K562 (cell line): ENCODE measurements around the gene LARP4B. TPM values are rescaled to one million over a fixed set of nuclear protein-coding genes. Genes with fewer than 3 reads are reported as not detected.

Experiments
- ATAC-seq: fragments of 200-7000 bp; cut with Tn5 transposase; 3 replicates; pipeline ENCODE4 v1.9.1; 2020; ENCODE audit warnings: moderate library complexity
- BruUV-seq: library from RNA; stranded (reverse); fragments of 400-500 nt; replicated peaks from 2 replicates; lab custom pipeline; 2021; lab: Mats Ljungman, UMichigan
- CTCF ChIA-PET: fragments of 300-600 bp; formaldehyde crosslinking; extraction: SDS; loops from one replicate; lab custom pipeline; 2021; ENCODE audit warnings: low intra/inter-chr PET ratio; lab: Yijun Ruan, JAX
- POLR2A ChIA-PET: fragments of 300-600, 350-650 bp; sonication (Branson Sonifier 250); formaldehyde crosslinking; extraction: SDS; loops from one replicate; lab custom pipeline; 2021; ENCODE audit warnings: antibody characterized with exemption, inconsistent platforms; lab: Yijun Ruan, JAX
- DNase-seq, 4 experiments: peaks; one replicate each; pipeline versions ENCODE4 v3.0.0 to v3.0.0-alpha.2; 2011 to 2018; ENCODE audit warnings: low spot score in 3 of 4, mixed read lengths in 3 of 4; ENCODE audit errors: extremely low read depth in 1 of 4
- FAIRE-seq: peaks from 2 replicates; lab custom pipeline; 2011; peaks lifted over from hg19 to GRCh38; lab: Jason Lieb, UNC
- H2AFZ ChIP-seq: 2 replicates; pipeline ENCODE4 v1.6.0; 2011; ENCODE audit warnings: low read depth, low read length, control low read depth, inconsistent platforms
- H3K27ac ChIP-seq: fragments of 200-600 bp; 3 replicates; pipeline ENCODE4 v1.8.0; 2011; ENCODE audit warnings: low read depth, mild to moderate bottlenecking, control low read depth, inconsistent platforms, low read length, moderate library complexity, mixed read lengths; ENCODE audit errors: extremely low read depth
- H3K27me3 ChIP-seq, 2 experiments: fragments of 300-600 bp in 1 of 2; 2 replicates in 1 of 2; 3 replicates in 1 of 2; pipeline versions ENCODE4 v1.6.0 to v1.8.0; 2011; ENCODE audit warnings: inconsistent platforms in 2 of 2, low read length in 2 of 2, mild to moderate bottlenecking in 1 of 2, mixed read lengths in 1 of 2, moderate library complexity in 1 of 2; ENCODE audit not compliant: control insufficient read depth in 2 of 2, insufficient read depth in 2 of 2
- H3K36me3 ChIP-seq: fragments of 300-600 bp; 3 replicates; pipeline ENCODE4 v1.8.0; 2011; ENCODE audit warnings: mild to moderate bottlenecking, low read length, inconsistent platforms; ENCODE audit not compliant: control insufficient read depth, insufficient read depth
- H3K4me1 ChIP-seq, 2 experiments: fragments of 200-600 bp in 1 of 2; replicated peaks in 1 of 2; 2 replicates in 1 of 2; 3 replicates in 1 of 2; pipeline versions ENCODE4 v1.5.1 to v1.8.0; 2011; ENCODE audit warnings: inconsistent platforms in 2 of 2, low read length in 2 of 2, mild to moderate bottlenecking in 1 of 2, mixed read lengths in 1 of 2, moderate library complexity in 1 of 2; ENCODE audit not compliant: control insufficient read depth in 2 of 2, insufficient read depth in 2 of 2
- H3K4me2 ChIP-seq: 2 replicates; pipeline ENCODE4 v1.6.1; 2011; ENCODE audit warnings: low read length, control low read depth, inconsistent platforms, mixed read lengths; ENCODE audit not compliant: insufficient read depth
- H3K4me3 ChIP-seq: fragments of 200-600 bp; sonication (generic), shearing (Covaris generic); 2 replicates; pipeline ENCODE4 v1.5.1; 2016; ENCODE audit warnings: control low read depth, inconsistent platforms
- H3K79me2 ChIP-seq: fragments of 200-600 bp; 3 replicates; pipeline ENCODE4 v1.8.0; 2011; ENCODE audit warnings: low read length, inconsistent platforms; ENCODE audit not compliant: control insufficient read depth, insufficient read depth
- H3K9ac ChIP-seq, 2 experiments: 2 replicates each; pipeline versions ENCODE4 v1.6.0 to v1.6.1; 2011; ENCODE audit warnings: low read depth in 2 of 2, low read length in 2 of 2, control low read depth in 1 of 2, inconsistent platforms in 1 of 2, mild to moderate bottlenecking in 1 of 2, mixed read lengths in 1 of 2; ENCODE audit not compliant: insufficient read depth in 1 of 2
- H3K9me1 ChIP-seq: one replicate; pipeline ENCODE4 v1.6.0; 2011; ENCODE audit warnings: inconsistent platforms, mild to moderate bottlenecking, low read length, moderate library complexity; ENCODE audit not compliant: control insufficient read depth, insufficient read depth
- H3K9me3 ChIP-seq: replicated peaks from 2 replicates; pipeline ENCODE4 v1.5.1; 2011; ENCODE audit warnings: low read depth, low read length, inconsistent platforms; ENCODE audit not compliant: control insufficient read depth, insufficient read depth
- H4K20me1 ChIP-seq: replicated peaks from 2 replicates; pipeline ENCODE4 v1.6.1; 2011; ENCODE audit warnings: low read length, inconsistent platforms, mixed read lengths; ENCODE audit not compliant: control insufficient read depth, insufficient read depth
- CBX2 ChIP-seq: fragments of 200-600 bp; sonication (generic); IDR thresholded peaks from one replicate; pipeline ENCODE4 v1.6.1; 2012; ENCODE audit warnings: mild to moderate bottlenecking, low read length, inconsistent platforms; ENCODE audit not compliant: insufficient read depth, poor library complexity, severe bottlenecking
- HMBOX1 ChIP-seq: sonication (generic); IDR thresholded peaks from 2 replicates; pipeline ENCODE4 v1.6.1; 2016
- NCOA2 ChIP-seq, 2 experiments: fragments of 450-650 bp; IDR thresholded peaks; 2 replicates each; pipeline ENCODE4 v1.6.1; 2018; ENCODE audit warnings: mild to moderate bottlenecking in 2 of 2, moderate library complexity in 1 of 2; ENCODE audit not compliant: partially characterized antibody in 2 of 2
- NKRF ChIP-seq: fragments of 450-650 bp; IDR thresholded peaks from 2 replicates; pipeline ENCODE4 v1.6.1; 2016; ENCODE audit warnings: borderline replicate concordance
- RCOR1 ChIP-seq, 2 experiments: IDR thresholded peaks; 2 replicates each; pipeline ENCODE4 v1.6.1; 2012; ENCODE audit warnings: low read depth in 2 of 2, low read length in 2 of 2, borderline replicate concordance in 1 of 2, improper control_type of control experiment in 1 of 2
- SRF ChIP-seq, 2 experiments: fragments of 250-450, 450-650 bp in 1 of 2; sonication (Bioruptor Pico) in 1 of 2; sonication (generic) in 1 of 2; formaldehyde crosslinking; IDR thresholded peaks; 2 replicates each; pipeline versions ENCODE4 v1.5.0 to v1.5.1; 2020 to 2022; ENCODE audit warnings: mild to moderate bottlenecking in 1 of 2, missing genetic modification reagents in 1 of 2
- SRSF1 ChIP-seq: fragments of 200-400 bp; formaldehyde crosslinking; IDR thresholded peaks from 2 replicates; pipeline ENCODE4 v1.6.1; 2017; ENCODE audit warnings: mild to moderate bottlenecking, low read depth, low read length, moderate library complexity
- ZNF146 ChIP-seq: IDR thresholded peaks from one replicate; pipeline ENCODE4 v1.6.1; 2018; ENCODE audit warnings: missing compliant biosample characterization; ENCODE audit not compliant: unreplicated experiment
- ZNF184 ChIP-seq: sonication (generic); formaldehyde crosslinking; IDR thresholded peaks from 2 replicates; pipeline ENCODE4 v1.5.0; 2020; ENCODE audit warnings: missing genetic modification reagents
- ZNF318 ChIP-seq, 2 experiments: fragments of 450-650 bp; IDR thresholded peaks; 2 replicates each; pipeline ENCODE4 v1.6.1; 2016; ENCODE audit warnings: mild to moderate bottlenecking in 2 of 2, borderline replicate concordance in 1 of 2, low read depth in 1 of 2, moderate library complexity in 1 of 2
- WGBS: fragments of 100-300 bp; shearing (Covaris generic); methylation state at CpG from one replicate; pipeline ENCODE4 v1.1.6; 2016; ENCODE audit warnings: low coverage, mixed read lengths; ENCODE audit not compliant: insufficient coverage; ENCODE audit errors: missing lambda C conversion rate; 5-methylcytosine and 5-hydroxymethylcytosine counted together
- in situ Hi-C: fragments of 300-500 bp; cut with MboI; formaldehyde crosslinking; loops from 4 replicates; pipeline ENCODE4 v1.15.0; 2018; ENCODE audit warnings: inconsistent platforms, mixed read lengths
- intact Hi-C: fragments of 100-400 bp; cut with micrococcal nuclease; formaldehyde crosslinking; loops from 2 replicates; pipeline ENCODE4 v1.14.2; 2022
- polyA plus RNA-seq, 8 experiments: library from polyadenylated mRNA; depleted of rRNA in 4 of 8; stranded (reverse) in 5 of 8; unstranded in 3 of 8; fragments of >200 nt; fragmentation: Nextera tagmentation in 2 of 8; fragmentation: Illumina TruSeq in 1 of 8; extraction: Ambion mirVana in 2 of 8; extraction: Trizol in 1 of 8; gene quantifications; 2 replicates each; pipeline versions ENCODE4 v1.2.1 to v1.2.3, GENCODE V29; 2011 to 2014; ENCODE audit warnings: inconsistent platforms in 1 of 8, missing spikeins in 1 of 8
- total RNA-seq, 7 experiments: library from RNA; depleted of rRNA in 6 of 7; stranded (reverse); fragments of >200 nt in 6 of 7; fragmentation: Illumina TruSeq in 2 of 7; extraction: Trizol in 2 of 7; gene quantifications; 2 replicates each; pipeline versions ENCODE4 v1.2.1 to v1.2.3, GENCODE V29; 2011 to 2021; ENCODE audit warnings: low replicate concordance in 1 of 7

Gene LARP4B
- total and polyA plus RNA-seq, 9 of the 15 experiments (the other 6 are each of a cell fraction or from before 2014, with no cell fraction given), result 11.8 to 130 (median 42.6) TPM

- FAIRE-seq (no peak), DNase-seq (no peak)
- no peaks in the 10 kb centered on the region for H3K4me1 ChIP-seq
- TF ChIP-seq NCOA2 (IDR thresholded peaks at IDR 0.05; ENCODE audit: partially characterized antibody in 2 of 2), result no peak
- no peak for TF ChIP-seq HMBOX1
- TF ChIP-seq ZNF184, result no peak
- no peak for TF ChIP-seq CBX2
- no peak for TF ChIP-seq RCOR1 (IDR thresholded peaks at IDR 0.05; ENCODE audit: borderline replicate concordance in 1 of 2, low read depth in 2 of 2, low read length in 2 of 2)
- no peak for TF ChIP-seq SRF (CRISPR knock-in tag; IDR thresholded peaks at IDR 0.05)
- TF ChIP-seq ZNF146 (CRISPR knock-in tag), result no peak
- TF ChIP-seq SRSF1, result no peak
- TF ChIP-seq NKRF, result no peak
- no peak for TF ChIP-seq ZNF318 (IDR thresholded peaks at IDR 0.05; ENCODE audit: borderline replicate concordance in 1 of 2, low read depth in 1 of 2)
- TF ChIP-seq, all 486 proteins: peak for 0
- no peak for ATAC-seq
- CTCF ChIA-PET, result interaction anchor here (0.7 kb wide), 1 partner anchor 51 kb away, joined by 3 read pairs; no protein-coding TSS in a partner anchor
- Histone ChIP-seq H3K27ac (no peak overlapping the region), H3K9me1 (no peaks in the 10 kb centered on the region), H3K36me3 (peaks cover 88% of the 10 kb centered on the region), H2AFZ (no peak overlapping the region), H3K27me3 (no peaks in the 10 kb centered on the region), H3K9ac (no peak overlapping the region), H3K4me3 (no peak overlapping the region), H3K79me2 (peaks cover 10% of the 10 kb centered on the region; the same call in 1 of the 3 replicates), H3K9me3 (no peaks in the 10 kb centered on the region), H3K4me2 (no peak overlapping the region), H4K20me1 (no peaks in the 10 kb centered on the region)
- intact Hi-C loops, result no loop called here
- POLR2A ChIA-PET, result no interaction called here
- 96% methylated on average over 9 of the region's 9 CpGs for WGBS
- in situ Hi-C loops, result no loop called here
- BruUV-seq, result no TSS peak
Measured at GRCh38 chr10:828191-828590, 103.3 kb downstream of the LARP4B start.
